Renal cortex interstitium (tissue), 11 donors: Measurements from ENCODE around the gene CCDC127. TPM values are rescaled to one million over a fixed set of nuclear protein-coding genes. Genes with fewer than 3 reads are reported as not detected.
"Not testable (repeated sequence)": the region's sequence is repeated elsewhere in the genome, so short reads cannot be mapped to it uniquely, and the experiment has no call there.

Experiments used
- DNase-seq, 11 donors: peaks; one replicate each; pipeline ENCODE4 v3.0.0-alpha.2; 2013; ENCODE audit warnings: low read depth in 9 of 11, low spot score in 4 of 11; ENCODE audit errors: extremely low read depth in 1 of 11
- polyA plus RNA-seq, 3 donors: library from polyadenylated mRNA; unstranded; fragments of 120-200 nt; gene quantifications; one replicate each; pipeline ENCODE4 v1.2.1, GENCODE V29; 2013; ENCODE audit not compliant: insufficient read length in 3 of 3

Gene CCDC127
- polyA plus RNA-seq, 3 donors, result 14.0 to 18.9 (median 18.5) TPM

DNA sequence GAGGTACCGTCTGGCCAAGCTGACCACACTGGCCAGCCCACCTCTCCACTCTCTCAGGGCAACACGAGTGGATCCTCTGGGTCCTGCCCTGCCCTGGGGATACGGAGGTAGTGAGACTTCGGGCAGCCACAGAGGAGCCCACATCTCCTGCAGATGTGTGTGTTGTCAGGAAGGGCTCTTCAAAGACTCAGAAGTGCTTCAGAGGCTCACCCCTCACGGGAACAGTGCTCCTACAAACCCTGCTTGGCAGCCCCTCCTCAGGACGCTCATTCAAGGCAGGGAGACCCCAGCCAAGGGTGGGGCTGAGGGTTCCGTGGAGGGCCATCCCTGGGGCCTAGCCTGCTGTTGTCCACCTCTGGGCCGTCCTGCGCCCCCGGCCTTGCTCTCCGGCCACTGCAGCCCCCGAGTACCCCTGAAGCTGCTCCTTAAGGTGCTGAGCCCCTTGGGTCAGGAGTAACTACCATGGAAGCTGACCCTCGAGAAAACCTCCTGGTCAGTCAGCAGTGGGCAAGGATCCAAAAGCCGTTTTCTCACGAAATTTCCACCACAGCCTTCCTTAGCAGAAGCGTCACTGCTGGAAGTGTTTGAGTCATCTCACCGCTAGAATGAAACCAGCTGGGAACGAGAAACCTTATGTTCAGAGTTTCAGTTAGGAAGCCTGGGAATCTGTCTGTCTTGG, 49.8 kb downstream of the CCDC127 start:
- DNase-seq, result no peak

DNA sequence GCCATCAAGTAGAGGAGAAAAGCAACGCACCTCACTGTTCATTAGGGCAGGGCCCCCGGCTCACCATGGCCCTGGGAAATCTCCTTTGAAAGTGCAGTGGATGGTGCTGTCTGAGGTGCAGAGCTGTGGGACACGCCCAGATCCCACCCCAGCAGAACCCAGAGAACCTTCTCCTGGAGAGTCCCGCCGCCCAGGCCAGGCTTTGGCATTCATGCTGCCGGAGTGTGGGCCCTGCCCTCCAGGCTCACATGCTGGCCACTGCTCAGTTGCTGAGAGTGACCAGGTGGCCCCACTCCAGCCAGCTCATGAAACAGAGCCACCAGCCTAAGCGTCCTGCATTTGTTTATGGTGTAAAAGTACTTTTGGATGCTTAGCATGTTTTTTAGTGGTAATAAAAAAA, 50.4 kb downstream of the CCDC127 start:
- DNase-seq, result no peak

DNA sequence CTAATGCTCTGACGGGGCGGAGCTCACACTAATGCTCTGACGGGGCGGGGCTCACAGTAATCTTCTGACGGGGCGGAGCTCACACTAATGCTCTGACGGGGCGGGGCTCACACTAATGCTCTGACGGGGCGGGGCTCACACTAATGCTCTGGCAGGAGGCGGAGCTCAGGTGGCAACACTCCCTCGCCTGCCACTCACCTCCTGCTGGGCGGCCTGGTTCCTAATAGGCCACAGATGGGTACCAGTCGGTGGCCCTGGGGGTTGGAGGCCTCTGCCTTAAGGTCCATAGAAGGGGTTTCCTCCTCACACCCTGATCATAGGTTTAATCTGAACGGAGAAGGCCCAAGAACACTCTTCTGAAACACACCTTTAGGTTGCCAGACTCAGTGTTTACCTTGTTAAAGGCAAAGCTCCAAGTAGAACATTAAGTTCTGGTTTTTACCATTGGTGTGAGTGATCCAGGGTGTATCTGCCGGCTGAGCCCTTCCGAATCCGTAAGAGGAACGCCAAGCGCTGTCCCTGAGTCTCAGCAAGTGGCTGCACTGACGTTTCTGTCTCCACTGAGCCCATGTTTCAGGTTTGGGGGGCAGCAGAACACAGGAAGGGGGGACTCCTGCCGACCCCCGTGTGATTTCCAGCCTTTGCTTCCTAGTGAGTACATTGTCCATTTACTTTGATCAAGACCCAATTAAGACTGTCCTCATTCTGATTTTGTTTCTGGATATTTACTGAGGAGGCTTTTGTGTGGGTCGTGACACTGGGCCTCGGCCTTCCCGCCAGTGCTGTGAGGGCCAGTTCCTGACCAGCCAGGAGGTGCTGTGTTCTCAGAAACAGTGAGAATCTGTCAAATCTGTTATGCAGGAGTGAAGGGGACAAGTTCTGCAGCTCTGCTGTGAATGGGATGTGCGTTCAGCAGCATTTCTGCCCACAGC, 51.2 kb downstream of the CCDC127 start:
- no peak for DNase-seq

DNA sequence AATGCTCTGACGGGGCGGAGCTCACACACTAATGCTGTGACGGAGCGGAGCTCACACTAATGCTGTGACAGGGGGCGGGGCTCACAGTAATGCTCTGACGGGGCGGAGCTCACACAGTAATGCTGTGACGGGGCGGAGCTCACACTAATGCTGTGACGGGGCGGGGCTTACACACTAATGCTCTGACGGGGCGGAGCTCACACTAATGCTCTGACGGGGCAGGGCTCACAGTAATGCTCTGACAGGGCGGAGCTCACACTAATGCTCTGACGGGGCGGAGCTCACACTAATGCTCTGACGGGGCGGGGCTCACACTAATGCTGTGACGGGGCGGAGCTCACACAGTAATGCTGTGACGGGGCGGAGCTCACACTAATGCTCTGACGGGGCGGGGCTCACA, 53.2 kb downstream of the CCDC127 start:
- not testable (repeated sequence) for DNase-seq

DNA sequence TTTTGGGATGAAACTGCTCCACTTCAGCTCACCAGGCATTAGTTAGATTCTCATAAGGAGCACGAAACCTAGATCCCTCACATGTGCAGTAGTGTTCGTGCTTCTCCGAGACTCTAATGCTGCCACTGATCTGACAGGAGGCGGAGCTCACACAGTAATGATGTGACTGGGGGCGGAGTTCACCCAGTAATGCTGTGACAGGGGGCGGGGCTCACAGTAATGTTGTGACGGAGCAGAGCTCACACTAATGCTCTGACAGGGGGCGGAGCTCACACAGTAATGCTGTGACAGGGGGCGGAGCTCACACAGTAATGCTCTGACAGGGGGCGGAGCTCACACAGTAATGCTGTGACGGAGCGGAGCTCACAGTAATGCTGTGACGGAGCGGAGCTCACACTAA, 53.7 kb downstream of the CCDC127 start:
- no peak for DNase-seq

DNA sequence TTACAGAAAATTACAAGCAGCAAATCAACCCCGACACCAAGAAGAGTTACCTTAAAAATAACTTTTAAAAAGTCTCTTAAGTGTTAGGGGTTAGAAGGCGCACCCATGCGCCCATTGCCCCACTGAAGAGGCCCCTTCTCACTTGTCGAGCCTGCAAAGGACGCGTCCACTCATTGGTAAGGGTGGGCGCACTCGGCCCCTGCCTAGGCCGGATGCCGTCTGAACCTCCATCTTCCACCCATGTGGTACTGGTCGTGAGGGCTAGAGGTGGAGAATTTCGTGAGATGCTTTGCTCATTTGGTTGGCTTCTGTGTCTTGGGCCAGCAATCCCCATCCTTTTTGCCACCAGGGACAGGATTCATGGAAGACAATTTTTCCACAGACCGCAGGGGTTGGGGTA, 54.1 kb downstream of the CCDC127 start:
- no peak for DNase-seq

DNA sequence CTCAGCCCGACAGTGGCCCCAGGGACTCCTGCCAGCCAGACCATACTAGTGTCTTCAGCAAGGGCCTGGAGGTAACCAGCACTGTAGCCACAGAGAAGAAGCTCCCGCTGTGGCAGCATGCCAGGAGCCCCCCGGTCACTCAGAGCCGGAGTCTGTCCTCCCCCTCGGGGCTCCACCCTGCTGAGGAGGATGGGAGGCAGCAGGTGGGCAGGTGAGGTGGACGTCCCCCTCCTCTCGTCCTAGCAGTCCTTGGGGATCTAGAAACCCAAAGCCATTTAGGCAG, 54.7 kb downstream of the CCDC127 start:
- no peak for DNase-seq

DNA sequence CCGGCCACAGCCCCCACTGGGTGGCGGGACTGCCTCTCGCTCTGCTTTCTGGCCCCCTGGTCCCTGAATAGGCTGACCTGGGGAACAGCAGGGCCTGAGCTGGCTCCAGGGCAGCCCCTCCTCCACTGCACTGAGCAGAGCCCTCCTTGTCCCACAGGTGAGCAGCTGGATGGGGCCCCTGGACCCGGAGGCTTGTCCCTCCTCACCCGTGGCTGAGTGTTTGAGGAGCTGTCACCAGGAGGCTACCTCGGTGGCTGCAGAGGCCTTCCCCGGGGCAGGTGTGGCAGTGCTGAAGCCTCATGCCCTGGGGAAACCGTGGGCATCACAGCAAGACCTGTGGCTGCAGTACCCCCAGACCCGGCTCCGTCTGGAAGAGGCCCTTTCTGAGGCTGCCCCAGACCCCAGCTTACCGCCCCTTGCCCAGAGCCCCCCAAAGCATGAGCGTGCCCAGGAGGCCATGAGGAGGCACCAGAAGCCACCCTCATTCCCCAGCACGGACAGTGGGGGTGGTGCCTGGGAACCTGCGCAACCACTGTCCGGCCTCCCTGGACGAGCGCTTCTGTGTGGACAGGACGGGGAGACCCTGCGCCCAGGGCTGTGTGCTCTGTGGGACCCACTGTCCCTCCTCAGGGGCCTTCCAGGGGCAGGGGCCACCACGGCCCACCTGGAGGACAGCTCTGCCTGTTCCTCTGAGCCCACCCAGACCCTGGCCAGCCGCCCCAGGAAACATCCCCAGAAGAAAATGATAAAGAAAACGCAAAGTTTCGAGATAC, 55.2 kb downstream of the CCDC127 start:
- DNase-seq, result no peak

DNA sequence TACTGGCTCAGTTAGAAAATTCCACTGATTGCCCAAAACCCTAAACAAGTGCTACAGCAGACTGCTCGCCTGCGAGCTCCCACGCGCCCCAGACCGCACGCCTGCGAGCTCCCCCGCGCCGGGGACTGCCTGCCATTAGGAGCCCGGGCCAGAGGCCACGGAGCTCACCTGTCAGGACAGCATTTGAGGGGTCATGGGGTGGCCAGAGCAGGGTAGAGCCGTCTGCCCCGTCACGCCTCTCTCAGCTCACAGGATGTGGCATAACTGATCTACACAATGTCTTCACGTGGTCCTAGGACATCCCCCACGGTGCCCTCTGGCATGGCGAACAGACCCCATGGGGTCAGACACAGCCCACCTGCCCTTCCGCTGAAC, 55.8 kb downstream of the CCDC127 start:
- DNase-seq, result no peak

DNA sequence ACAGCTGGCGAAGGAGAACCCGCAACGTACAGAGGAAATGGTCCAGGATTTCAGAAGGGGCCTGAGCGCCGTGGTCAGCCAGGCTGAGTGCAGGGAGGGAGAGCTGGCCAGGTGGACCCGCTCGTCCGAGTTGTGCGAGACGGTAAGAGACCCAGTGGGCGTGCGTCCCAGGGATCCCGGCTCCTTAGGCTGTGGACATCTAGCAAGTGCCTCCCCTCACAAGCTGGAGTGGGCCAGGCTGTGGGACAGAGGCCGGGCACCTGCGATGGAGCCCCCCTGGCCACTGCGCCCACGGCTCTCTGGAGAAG, 56.2 kb downstream of the CCDC127 start:
- no peak for DNase-seq

DNA sequence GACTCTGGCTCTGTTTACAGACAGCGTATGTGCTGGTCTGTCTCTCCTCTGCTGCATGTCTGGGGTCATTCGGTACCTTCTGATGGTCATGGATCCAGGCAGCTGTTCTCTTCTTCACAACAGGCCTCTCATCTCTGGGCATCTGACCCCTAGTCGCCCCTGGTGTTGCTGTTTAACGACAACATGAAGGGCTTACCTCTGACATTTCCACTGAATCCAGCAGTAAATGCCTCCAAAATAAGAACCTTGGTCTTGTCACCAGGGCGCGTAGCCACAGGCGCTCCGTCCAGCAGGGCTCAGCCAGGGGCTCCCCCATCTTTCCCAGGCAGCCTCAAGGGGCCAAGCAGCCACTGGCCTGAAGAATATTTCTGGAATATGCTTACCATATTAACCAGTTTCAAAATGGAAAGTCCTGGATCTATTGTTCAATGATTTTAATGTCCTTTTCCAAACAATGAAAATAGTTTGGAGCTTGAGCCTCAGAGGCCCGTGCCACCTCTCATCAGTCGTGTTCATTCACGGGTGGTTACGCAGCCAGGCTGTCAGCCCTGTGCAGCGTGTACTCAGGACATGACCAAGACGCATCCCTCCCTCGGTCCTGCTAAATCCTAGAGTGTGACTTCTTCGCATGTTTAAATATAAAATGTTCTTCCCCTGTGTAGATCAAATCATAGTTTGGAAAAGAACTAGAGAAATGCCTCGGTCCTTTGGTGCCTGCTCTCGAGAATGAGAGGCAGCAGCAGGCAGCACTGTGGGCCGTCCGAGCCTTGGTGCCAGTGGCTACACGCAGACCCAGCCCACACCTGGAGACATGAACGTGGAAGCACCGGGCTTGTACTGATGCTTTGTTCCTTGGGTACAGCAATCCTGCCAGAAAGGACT, 56.8 kb downstream of the CCDC127 start:
- no peak for DNase-seq

DNA sequence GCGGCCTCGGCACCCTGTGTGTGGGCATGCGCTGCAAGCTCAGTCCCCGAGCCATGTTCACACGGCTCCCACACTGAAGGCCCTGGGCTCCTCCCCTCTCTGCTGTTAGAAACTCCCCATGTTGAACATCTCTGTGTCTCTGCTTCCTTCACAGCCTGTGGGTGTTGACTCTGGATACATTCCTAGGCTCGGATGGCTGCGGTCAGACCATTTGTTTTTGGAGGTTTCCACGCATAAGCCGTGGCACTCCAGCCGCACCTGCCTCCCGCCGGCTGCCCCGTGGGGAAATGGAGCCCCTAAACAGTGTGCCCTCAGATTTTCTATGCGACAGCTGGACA, 57.8 kb downstream of the CCDC127 start:
- no peak for DNase-seq

DNA sequence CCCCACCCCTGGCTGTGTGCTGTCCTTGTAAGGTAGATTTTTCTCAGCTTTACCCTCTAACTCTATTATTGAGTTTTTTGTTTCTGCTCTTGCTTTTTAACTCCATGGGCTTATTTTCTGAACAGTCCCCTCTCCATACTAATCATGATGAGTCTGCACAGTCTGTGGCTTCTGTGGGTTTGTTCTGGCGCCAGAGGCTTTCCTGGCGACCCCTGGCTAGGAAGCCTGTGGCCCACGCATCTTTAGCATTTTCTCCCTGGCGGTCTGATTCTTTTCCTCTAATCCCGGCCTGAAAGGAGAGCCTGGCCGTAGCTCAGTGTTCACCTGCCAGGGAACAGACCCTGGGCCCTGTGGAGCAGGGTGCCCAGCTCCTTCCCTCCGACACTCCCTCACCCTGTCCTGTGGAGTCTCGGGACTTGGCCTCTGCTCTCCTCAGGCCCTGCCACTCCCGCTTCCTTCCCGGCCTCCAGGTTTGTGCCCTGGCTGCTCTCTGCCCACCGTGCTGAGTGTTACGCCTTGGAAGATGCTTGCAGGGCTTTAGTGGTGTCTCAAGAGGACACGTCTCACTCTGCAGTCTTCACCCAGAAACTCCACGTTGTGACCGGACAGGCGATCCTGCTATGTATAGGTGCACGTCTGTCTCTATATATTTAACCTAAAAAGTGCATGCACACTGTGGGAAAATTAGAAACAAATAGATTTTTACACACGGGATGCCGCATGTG, 58.3 kb downstream of the CCDC127 start:
- no peak for DNase-seq

DNA sequence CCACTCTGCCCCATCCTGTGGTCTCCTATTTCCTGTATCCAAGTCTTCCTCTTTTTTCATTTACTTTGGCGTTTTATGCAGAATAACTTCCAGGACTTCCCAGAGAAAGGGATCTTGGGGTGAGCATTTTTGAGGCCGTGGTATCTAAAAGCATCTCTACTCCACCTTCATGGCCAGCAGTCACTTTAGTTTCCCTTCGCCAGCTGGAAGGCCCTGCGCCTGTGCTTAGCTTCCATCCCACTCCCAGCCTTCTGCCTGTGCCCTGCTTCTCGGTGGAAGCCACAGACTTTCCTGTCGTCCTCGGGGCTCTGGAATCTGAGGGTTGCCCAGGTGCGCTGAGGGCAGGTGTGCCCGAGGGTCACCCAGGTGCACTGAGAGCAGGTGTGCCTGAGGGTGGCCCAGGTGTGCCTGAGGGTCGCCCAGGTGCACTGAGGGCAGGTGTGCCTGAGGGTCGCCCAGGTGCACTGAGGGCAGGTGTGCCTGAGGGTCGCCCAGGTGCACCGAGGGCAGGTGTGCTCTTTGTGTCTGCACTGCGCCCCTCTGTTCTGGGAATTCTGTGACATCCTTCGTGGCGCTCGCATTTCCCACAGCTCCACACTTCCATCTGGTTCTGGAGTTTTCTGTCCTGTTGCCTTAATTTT, 59.0 kb downstream of the CCDC127 start:
- DNase-seq, result no peak

DNA sequence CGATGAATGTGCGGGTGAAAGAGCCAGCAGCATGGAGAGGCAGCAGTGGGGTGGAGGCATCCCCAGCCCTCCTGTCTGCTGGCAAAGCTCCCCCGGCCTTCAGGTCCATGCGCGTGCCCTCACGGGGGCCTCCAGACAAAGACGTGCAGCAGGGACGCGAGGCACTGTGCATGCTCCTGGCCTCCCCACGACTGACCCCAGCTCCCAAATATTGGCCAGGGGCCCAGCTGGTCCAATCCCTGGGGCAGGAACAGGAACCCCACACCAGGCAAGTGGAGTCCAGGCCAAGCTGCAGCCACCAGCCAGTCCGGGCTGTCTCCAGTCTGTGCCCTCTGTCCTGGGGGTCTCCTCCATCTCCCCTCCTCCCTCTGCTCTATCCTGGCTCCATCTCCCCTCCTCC, 60.2 kb downstream of the CCDC127 start:
- no peak for DNase-seq

DNA sequence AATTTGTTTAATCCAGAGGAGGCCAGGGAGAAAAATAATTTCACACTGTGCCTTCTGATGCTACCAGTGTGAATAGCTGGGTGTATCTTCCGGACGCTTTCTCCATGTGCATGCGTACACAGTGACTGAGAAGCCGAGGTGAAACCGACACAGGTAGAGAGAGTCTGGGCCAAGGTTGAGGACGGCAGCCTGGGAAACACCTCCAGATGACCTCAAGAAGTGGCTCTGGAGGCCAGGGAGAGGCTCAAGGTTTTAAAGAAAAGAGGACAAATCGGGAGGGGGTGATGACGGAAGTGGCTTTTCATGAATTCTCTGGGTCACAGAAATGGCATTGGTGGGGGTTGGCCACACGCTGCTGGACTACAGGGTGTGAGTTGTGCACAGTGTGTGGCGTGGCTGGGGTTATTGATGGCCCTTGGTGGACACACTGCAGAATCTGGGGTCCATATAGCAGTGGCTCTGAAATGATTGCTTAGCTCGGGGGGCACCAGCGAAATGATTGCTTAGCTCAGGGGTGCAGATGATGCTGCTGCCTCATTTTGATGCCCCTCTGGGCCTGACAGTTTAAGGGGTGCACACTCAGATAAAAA, 60.7 kb downstream of the CCDC127 start:
- no peak for DNase-seq

DNA sequence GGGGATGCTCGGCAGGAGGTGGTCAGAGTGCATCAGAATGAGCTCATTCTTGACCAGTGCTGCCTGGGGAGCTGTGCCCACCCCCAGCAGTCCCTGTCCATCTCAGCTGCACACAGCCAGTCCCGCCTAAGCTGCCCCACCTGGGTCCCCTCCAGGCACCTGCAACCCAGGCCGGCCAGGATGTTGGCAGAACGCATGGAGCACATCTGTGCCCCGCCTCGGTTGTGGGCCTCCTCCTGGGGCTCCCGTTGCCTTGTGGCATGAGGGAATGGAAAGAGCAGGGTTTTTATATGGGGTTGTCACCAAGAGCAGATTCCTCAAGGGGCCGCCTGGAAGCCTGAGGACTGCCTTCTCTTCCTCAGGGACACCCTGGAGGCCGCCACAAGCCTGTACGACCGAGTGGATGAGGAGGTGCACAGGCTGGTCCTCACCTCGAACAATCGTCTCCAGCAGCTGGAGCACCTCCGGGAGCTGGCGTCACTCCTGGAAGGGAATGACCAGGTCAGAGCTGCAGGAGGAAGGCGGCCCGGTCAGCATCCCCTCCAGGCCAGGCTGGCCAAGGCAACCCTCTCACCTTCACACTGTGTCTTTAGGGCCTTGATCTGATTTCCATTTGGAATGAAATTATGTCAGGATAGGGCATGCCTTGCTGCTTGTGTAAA, 61.4 kb downstream of the CCDC127 start:
- DNase-seq, result no peak
